Smooth muscle cell (in vitro differentiated cells): ENCODE results near the gene HP1BP3. TPM values are rescaled to one million over a fixed set of nuclear protein-coding genes. Genes with fewer than 3 reads are reported as not detected.

Experiments used
- DNase-seq: peaks from one replicate; lab custom pipeline; 2025; ENCODE audit not compliant: unreplicated experiment; lab: John Stamatoyannopoulos, UW
- H2AFZ ChIP-seq: fragments of 200-600 bp; sonication (generic); 2 replicates; pipeline ENCODE4 v1.6.0; 2016; ENCODE audit warnings: antibody characterized with exemption, low read depth, mild to moderate bottlenecking
- H3F3A ChIP-seq: fragments of 200-600 bp; sonication (generic); 2 replicates; pipeline ENCODE4 v1.6.0; 2017; ENCODE audit warnings: antibody characterized with exemption, low read depth
- H3K27ac ChIP-seq: fragments of 200-600 bp; sonication (generic); 2 replicates; pipeline ENCODE4 v1.5.1; 2016; ENCODE audit warnings: low read depth, mild to moderate bottlenecking
- H3K27me3 ChIP-seq: fragments of 200-600 bp; sonication (generic); 2 replicates; pipeline ENCODE4 v1.6.1; 2016; ENCODE audit warnings: low read depth, mild to moderate bottlenecking
- H3K36me3 ChIP-seq: fragments of 200-600 bp; sonication (generic); 2 replicates; pipeline ENCODE4 v1.5.1; 2016; ENCODE audit warnings: low read depth
- H3K4me1 ChIP-seq: fragments of 200-600 bp; sonication (generic); 2 replicates; pipeline ENCODE4 v1.5.1; 2016; ENCODE audit warnings: low read depth
- H3K4me2 ChIP-seq: fragments of 200-600 bp; sonication (generic); 2 replicates; pipeline ENCODE4 v1.6.0; 2016; ENCODE audit warnings: mild to moderate bottlenecking
- H3K4me3 ChIP-seq: fragments of 200-600 bp; sonication (generic); 2 replicates; pipeline ENCODE4 v1.5.1; 2016; ENCODE audit warnings: mild to moderate bottlenecking
- H3K79me2 ChIP-seq: fragments of 200-600 bp; sonication (generic); 2 replicates; pipeline ENCODE4 v1.6.0; 2016; ENCODE audit warnings: low read depth, mild to moderate bottlenecking
- H3K9ac ChIP-seq: fragments of 200-600 bp; sonication (generic); 2 replicates; pipeline ENCODE4 v1.6.0; 2016; ENCODE audit warnings: low read depth
- H3K9me3 ChIP-seq: fragments of 200-600 bp; sonication (generic); replicated peaks from 2 replicates; pipeline ENCODE4 v1.5.1; 2016; ENCODE audit warnings: low read depth
- H4K20me1 ChIP-seq: fragments of 200-600 bp; sonication (generic); 2 replicates; pipeline ENCODE4 v1.6.0; 2016; ENCODE audit warnings: low read depth
- WGBS: methylation state at CpG from one replicate; pipeline ENCODE4 v1.1.7; 2016; ENCODE audit warnings: low lambda C conversion rate; 5-methylcytosine and 5-hydroxymethylcytosine counted together
- polyA plus RNA-seq: library from polyadenylated mRNA; unstranded; fragments of >200 nt; fragmentation: Nextera tagmentation; extraction: Ambion mirVana; gene quantifications from 2 replicates; pipeline ENCODE4 v1.2.1, GENCODE V29; 2016
- total RNA-seq: library from RNA; depleted of rRNA; stranded (reverse); fragments of >200 nt; gene quantifications from 2 replicates; pipeline ENCODE4 v1.2.3, GENCODE V29; 2014
- TF ChIP-seq, protein P1 (sequence below): fragments of 200-600 bp; sonication (generic); IDR thresholded peaks from 2 replicates; pipeline ENCODE4 v1.5.1; 2017; ENCODE audit warnings: borderline replicate concordance, mild to moderate bottlenecking, antibody characterized with exemption; ENCODE audit not compliant: insufficient read depth, poor library complexity, severe bottlenecking

HP1BP3 gene
- total and polyA plus RNA-seq, 2 experiments from 2014 or later: 77.9 to 110 TPM

DNA sequence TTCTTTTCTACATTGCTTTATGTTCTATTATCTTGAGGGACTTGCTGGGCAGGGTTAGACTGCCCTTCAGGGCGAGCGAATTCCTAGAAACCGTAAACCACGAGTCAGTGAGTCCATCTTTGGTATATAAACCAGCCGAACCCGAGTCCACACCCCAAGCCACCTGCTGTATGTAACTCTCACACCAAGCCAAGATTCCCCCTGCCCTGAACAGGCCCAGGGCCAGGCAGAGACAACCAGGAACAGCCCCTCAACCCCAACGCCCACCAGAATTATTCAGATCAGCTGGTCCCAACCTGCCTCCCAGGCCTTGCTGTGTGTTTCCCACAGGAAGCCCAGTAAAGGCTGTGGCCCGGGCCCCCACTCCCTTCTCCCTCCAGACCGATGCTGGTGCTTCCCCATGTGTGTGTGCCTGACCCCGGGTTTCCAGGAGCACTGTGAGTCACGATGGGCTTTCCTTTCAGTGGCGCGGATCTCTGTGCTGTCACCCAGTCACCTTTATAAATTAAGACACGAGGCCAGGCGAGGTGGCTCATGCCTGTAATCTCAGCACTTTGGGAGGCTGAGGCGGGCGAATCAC lies 86.4 kb downstream of the HP1BP3 start:
- no peaks in the 10 kb centered on the region for H3K4me1 ChIP-seq
- TF ChIP-seq, protein P1, sequence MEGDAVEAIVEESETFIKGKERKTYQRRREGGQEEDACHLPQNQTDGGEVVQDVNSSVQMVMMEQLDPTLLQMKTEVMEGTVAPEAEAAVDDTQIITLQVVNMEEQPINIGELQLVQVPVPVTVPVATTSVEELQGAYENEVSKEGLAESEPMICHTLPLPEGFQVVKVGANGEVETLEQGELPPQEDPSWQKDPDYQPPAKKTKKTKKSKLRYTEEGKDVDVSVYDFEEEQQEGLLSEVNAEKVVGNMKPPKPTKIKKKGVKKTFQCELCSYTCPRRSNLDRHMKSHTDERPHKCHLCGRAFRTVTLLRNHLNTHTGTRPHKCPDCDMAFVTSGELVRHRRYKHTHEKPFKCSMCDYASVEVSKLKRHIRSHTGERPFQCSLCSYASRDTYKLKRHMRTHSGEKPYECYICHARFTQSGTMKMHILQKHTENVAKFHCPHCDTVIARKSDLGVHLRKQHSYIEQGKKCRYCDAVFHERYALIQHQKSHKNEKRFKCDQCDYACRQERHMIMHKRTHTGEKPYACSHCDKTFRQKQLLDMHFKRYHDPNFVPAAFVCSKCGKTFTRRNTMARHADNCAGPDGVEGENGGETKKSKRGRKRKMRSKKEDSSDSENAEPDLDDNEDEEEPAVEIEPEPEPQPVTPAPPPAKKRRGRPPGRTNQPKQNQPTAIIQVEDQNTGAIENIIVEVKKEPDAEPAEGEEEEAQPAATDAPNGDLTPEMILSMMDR: no peak
- DNase-seq: no peak
- H3K4me3 ChIP-seq: no peak overlapping the region
- WGBS: 75% methylated on average over 17 of the region's 17 CpGs
- no peaks in the 10 kb centered on the region for H3K79me2 ChIP-seq
- no peak overlapping the region for H2AFZ ChIP-seq
- H3K36me3 ChIP-seq: no peaks in the 10 kb centered on the region
- no peaks in the 10 kb centered on the region for H4K20me1 ChIP-seq
- no peaks in the 10 kb centered on the region for H3K9me3 ChIP-seq
- H3F3A ChIP-seq: peaks cover 3% of the 10 kb centered on the region
- H3K9ac ChIP-seq: no peak overlapping the region
- no peak overlapping the region for H3K27ac ChIP-seq
- H3K4me2 ChIP-seq: no peak overlapping the region
- H3K27me3 ChIP-seq: no peaks in the 10 kb centered on the region

DNA sequence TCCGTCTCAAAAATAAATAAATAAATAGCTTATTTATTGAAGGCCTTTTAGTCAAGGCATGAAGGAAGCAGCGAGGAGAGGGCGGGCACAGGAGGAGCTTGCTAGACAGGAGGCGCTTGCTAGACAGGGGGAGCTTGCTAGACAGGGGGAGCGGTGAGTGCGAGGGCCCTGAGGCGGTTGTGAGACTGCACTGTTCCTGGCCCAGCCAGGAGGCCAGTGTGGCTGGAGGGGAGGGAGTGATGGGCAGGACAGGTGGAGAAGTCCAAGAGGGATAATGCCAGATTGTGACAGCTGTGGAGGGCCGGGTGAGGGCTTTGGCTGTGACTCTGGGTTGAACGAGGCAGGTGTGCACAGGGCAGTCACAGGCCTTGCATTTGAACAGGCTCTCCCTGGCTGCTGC lies 87.5 kb downstream of the HP1BP3 start:
- DNase-seq: no peak

DNA sequence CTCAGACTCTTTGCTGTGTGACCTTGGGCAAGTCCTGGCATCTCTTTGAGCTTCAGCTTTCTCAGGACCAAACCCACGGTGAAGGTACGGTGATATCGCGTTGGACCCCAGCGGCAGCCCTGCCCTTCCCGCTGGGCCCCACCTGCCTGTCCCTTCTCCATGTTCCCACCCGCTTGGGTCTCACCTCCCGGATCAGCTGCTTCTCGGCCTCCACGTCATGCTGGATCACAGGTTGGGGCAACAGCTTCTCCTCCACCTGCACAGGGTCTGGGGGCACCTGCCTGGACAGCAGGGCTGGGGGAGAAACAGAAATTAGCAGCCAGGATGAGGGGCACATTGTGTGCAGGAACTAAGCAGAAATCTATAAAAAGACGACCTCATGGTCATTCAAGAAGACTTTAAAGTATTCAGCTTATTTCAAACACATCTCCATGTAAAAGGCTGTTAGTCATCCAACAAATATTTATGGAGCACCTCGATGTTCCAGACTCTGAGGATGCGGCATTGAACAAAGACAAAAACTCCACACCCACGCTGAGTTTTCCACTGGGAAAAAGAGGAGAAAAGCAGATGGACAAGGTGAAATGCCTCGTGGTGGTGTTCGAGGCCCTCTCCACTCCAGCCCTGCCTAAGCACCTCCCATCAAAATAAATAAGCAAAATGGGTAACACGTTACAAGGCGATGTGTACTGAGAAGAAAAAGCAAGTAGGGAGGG lies 88.8 kb downstream of the HP1BP3 start:
- Histone ChIP-seq H3K4me2 (peak overlapping the region; percentile 38), H3K9ac (no peak overlapping the region), H3K9me3 (no peaks in the 10 kb centered on the region), H3K4me1 (no peaks in the 10 kb centered on the region), H3K4me3 (no peak overlapping the region), H3K27ac (peak overlapping the region; percentile 33), H3K79me2 (no peaks in the 10 kb centered on the region), H3F3A (peaks cover 3% of the 10 kb centered on the region), H3K36me3 (no peaks in the 10 kb centered on the region), H2AFZ (no peak overlapping the region), H4K20me1 (no peaks in the 10 kb centered on the region), H3K27me3 (no peaks in the 10 kb centered on the region)
- WGBS: 60% methylated on average over 18 of the region's 18 CpGs
- no peak for DNase-seq
- TF ChIP-seq, protein P1: no peak

More for the DNA sequence above, 87.5 kb downstream of the HP1BP3 start:
- H3K4me2 ChIP-seq: no peak overlapping the region
- H3K4me3 ChIP-seq: no peak overlapping the region
- H3K79me2 ChIP-seq: no peaks in the 10 kb centered on the region
- H3K9ac ChIP-seq: no peak overlapping the region
- WGBS: 79% methylated on average over 9 of the region's 9 CpGs
- no peak overlapping the region for H2AFZ ChIP-seq
- TF ChIP-seq, protein P1: no peak
- H3K4me1 ChIP-seq: no peaks in the 10 kb centered on the region
- no peaks in the 10 kb centered on the region for H3K27me3 ChIP-seq
- H3K27ac ChIP-seq: no peak overlapping the region
- no peaks in the 10 kb centered on the region for H3K36me3 ChIP-seq
- no peaks in the 10 kb centered on the region for H3K9me3 ChIP-seq
- no peaks in the 10 kb centered on the region for H4K20me1 ChIP-seq
- H3F3A ChIP-seq: peaks cover 3% of the 10 kb centered on the region
